ENCODE data around the gene CHD5. TPM values are rescaled to one million over a fixed set of nuclear protein-coding genes. Genes with fewer than 3 reads are reported as not detected.

CHD5 gene
- total RNA-seq, 2 donors from 2014 or later = 1.1 to 3.2 TPM

- Histone ChIP-seq H3K27ac (no peak overlapping the region), H3K9me3 (no peaks in the 10 kb centered on the region), H3K27me3 (replicated peaks; ENCODE audit: insufficient read depth) (no peaks in the 10 kb centered on the region), H3K4me1 (ENCODE audit: control insufficient read depth in 1 of 2, low read depth in 2 of 2) (peaks cover 0 to 4% of the 10 kb centered on the region in 2 donors), H3K4me3 (no peak overlapping the region), H3K36me3 (no peaks in the 10 kb centered on the region)
- DNase-seq (ENCODE audit: low spot score) (no peak), ATAC-seq (ENCODE audit: insufficient number of reproducible peaks, low FRiP score, low read depth) (no peak)
- no peak for TF ChIP-seq CTCF (IDR thresholded peaks at IDR 0.05)
Observed at GRCh38 chr1:6059866-6060265, 120.3 kb downstream of the CHD5 start.

GRCh38 chr1:6057170-6057845 is 122.8 kb downstream of the CHD5 start:
- Histone ChIP-seq H3K4me1 (ENCODE audit: control insufficient read depth in 1 of 2, low read depth in 2 of 2) (peaks cover 0 to 4% of the 10 kb centered on the region in 2 donors), H3K27me3 (replicated peaks; ENCODE audit: insufficient read depth) (no peaks in the 10 kb centered on the region), H3K9me3 (no peaks in the 10 kb centered on the region), H3K36me3 (no peaks in the 10 kb centered on the region), H3K4me3 (no peak overlapping the region), H3K27ac (no peak overlapping the region)
- ATAC-seq (ENCODE audit: insufficient number of reproducible peaks, low FRiP score, low read depth) (no peak), DNase-seq (ENCODE audit: low spot score) (no peak)
- TF ChIP-seq CTCF (IDR thresholded peaks at IDR 0.05) = no peak

GRCh38 chr1:6056572-6056948 is 123.6 kb downstream of the CHD5 start:
- no peaks in the 10 kb centered on the region for H3K36me3 ChIP-seq
- H3K9me3 ChIP-seq = no peaks in the 10 kb centered on the region
- no peak overlapping the region for H3K27ac ChIP-seq
- no peak overlapping the region for H3K4me3 ChIP-seq
- no peak for ATAC-seq (ENCODE audit: insufficient number of reproducible peaks, low FRiP score, low read depth)
- H3K4me1 ChIP-seq (ENCODE audit: control insufficient read depth in 1 of 2, low read depth in 2 of 2) = peaks cover 0 to 4% of the 10 kb centered on the region in 2 donors
- no peaks in the 10 kb centered on the region for H3K27me3 ChIP-seq (replicated peaks; ENCODE audit: insufficient read depth)
- TF ChIP-seq CTCF (IDR thresholded peaks at IDR 0.05) = no peak
- no peak for DNase-seq (ENCODE audit: low spot score)

- Histone ChIP-seq H3K27ac (no peak overlapping the region), H3K27me3 (replicated peaks; ENCODE audit: insufficient read depth) (no peaks in the 10 kb centered on the region), H3K4me1 (ENCODE audit: control insufficient read depth in 1 of 2, low read depth in 2 of 2) (peaks cover 0 to 4% of the 10 kb centered on the region in 2 donors), H3K4me3 (no peak overlapping the region), H3K9me3 (no peaks in the 10 kb centered on the region), H3K36me3 (no peaks in the 10 kb centered on the region)
- ATAC-seq (ENCODE audit: insufficient number of reproducible peaks, low FRiP score, low read depth) = no peak
- TF ChIP-seq CTCF (IDR thresholded peaks at IDR 0.05) = no peak
- no peak for DNase-seq (ENCODE audit: low spot score)
Observed at GRCh38 chr1:6054596-6054995, 125.5 kb downstream of the CHD5 start.

- H3K27ac ChIP-seq = no peak overlapping the region
- no peak for TF ChIP-seq CTCF (IDR thresholded peaks at IDR 0.05)
- no peak overlapping the region for H3K4me3 ChIP-seq
- H3K9me3 ChIP-seq = no peaks in the 10 kb centered on the region
- ATAC-seq (ENCODE audit: insufficient number of reproducible peaks, low FRiP score, low read depth) (no peak), DNase-seq (ENCODE audit: low spot score) (no peak)
- H3K27me3 ChIP-seq (replicated peaks; ENCODE audit: insufficient read depth) = no peaks in the 10 kb centered on the region
- H3K4me1 ChIP-seq (ENCODE audit: control insufficient read depth in 1 of 2, low read depth in 2 of 2) = no peaks in the 10 kb centered on the region
- no peaks in the 10 kb centered on the region for H3K36me3 ChIP-seq
Observed at GRCh38 chr1:6053206-6053546, 126.9 kb downstream of the CHD5 start.

All from thoracic aorta (tissue), 2 donors.